ENCODE results near the gene GABRA5.
"Not testable (repeated sequence)": the region's sequence is repeated elsewhere in the genome, so short reads cannot be mapped to it uniquely, and the experiment has no call there.

Gene GABRA5

GRCh38 chr15:26879706-26880105 lies 12.8 kb downstream of the GABRA5 start:
- no peak for DNase-seq

- no peak for DNase-seq
These were observed 15.2 kb downstream of the GABRA5 start for GRCh38 chr15:26882112-26882511.

DNA sequence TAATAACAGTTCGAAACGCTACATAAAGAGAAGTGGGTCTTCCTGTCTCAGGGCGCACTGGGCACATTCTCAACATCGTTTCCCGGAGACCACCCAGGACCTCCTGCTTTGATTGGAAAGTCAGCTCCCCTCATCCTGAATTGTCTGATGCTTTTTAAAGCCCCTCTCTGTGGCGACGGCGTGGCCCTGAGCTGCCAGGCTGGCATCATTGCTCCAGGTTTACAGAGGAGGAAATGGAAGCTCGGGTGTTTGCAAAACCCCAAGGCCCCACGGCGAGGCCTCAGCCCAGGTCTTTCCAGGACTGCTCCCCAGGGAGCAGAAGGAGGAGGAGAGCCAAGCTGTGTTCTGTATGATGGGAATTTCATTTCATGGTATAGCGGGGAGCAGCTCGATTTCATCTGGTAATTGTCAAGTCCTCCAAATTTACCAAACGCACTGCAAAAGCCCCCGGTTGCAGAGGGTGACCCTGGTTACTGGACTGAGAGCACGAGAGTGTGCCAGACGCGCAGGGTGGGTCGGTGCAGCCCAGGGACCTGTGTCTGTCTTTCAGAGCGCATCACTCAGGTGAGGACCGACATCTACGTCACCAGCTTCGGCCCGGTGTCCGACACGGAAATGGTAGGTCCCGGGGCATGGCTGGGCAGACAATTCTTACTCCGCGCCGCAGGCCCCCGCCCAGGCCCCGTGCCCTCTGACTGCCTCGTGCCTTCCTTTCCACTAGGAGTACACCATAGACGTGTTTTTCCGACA lies 15.9 kb downstream of the GABRA5 start:
- DNase-seq: no peak

GRCh38 chr15:26883466-26883865 lies 16.6 kb downstream of the GABRA5 start:
- DNase-seq: no peak

DNA sequence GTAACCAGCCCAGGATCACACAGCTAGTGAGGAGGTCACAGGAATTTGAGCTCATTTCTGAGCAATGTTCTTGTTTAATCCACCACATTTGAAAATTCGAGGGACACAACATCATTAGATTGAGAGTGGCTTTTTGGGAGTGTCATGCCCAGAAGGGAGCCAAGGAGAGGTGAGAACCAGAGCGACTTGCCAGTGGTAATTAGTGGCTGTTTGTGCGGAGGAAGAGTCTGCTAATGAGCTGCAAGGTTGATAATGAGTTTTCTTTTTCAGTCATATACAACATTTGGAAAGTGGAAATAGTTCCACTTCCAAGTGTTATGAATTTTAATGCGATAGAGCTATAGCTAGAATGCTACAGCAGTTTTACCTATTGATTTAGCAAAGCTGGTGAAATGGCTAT lies 19.7 kb downstream of the GABRA5 start:
- no peak for DNase-seq

- DNase-seq: no peak
These were observed 21.2 kb downstream of the GABRA5 start for GRCh38 chr15:26887926-26888666.

GRCh38 chr15:26888761-26889160 lies 21.9 kb downstream of the GABRA5 start:
- DNase-seq: no peak

- no peak for DNase-seq
These were observed 22.5 kb downstream of the GABRA5 start for GRCh38 chr15:26889298-26889898.

GRCh38 chr15:26890451-26890850 lies 23.6 kb downstream of the GABRA5 start:
- DNase-seq: no peak

DNA sequence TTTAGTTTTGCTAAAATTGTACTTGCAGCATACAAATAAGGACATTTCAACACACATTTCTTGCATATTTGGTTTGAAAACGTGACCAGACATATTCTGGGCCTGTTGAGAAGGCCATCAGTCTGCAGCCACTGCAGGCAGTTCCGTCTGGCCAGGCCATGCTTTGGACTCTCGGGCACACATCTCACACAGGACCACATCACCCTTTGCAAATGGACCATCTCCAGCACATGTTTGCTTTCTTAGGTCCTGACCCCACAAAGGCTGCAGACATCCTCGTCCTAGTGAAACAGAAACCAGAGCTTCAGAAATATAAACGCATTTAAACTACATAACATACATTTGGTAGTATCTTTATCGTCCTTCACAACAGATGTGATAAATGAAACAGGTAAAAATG lies 24.1 kb downstream of the GABRA5 start:
- no peak for DNase-seq

DNA sequence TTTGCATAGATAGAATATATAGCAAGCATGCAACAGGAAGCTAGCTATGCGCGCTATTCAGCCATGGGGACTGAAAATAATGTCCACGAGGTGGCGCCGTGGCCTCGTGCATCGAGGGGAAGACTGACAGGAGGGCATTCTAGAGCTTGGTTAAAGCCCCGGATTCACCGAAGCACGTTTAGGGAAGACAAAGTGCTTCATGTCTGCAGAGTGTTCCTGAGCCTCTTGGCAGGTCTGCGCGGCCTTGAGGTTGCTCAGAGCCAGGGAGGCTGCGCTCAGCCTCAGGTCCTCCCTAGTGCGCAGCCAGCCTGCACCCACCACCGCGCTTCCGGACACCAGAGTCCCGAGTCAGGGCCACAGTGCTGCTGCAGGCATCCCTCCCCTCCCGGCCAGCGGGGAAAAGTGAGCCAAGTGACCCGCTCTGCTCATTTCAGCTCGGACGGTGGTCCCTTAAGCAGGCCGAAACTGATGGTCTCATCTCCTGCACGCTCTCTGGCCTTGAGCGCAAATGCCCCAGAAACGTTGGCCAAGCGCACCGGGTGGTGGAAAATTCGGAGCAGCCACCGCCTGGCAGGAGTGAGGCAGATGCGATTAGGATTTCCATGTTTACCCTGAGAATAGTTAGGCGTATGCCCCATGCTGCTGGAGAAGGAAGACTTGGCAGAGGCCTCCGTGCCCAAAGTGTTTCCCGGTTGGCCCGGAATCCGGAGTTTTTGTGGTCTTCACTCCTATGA lies 24.8 kb downstream of the GABRA5 start:
- no peak for DNase-seq

DNA sequence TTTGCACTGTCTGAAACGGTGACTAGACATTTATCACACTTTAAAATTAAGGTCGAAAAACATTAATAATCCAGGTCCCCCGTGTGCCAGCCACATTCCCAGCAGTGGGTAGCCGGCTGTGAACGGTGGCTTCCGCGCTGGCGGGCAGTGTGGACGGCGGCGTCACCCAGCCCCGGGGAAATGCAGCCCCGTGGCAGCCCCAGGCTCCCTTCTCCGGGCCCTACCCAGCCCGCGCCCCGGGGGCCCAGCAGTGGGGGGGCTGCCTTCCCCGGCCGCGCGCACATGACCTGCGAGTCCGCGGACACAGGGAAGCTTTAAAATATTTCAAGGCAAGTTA lies 25.3 kb downstream of the GABRA5 start:
- DNase-seq: no peak

- no peak for DNase-seq
These were observed 25.8 kb downstream of the GABRA5 start for GRCh38 chr15:26892678-26893077.

GRCh38 chr15:26893351-26894065 lies 26.6 kb downstream of the GABRA5 start:
- no peak for DNase-seq

GRCh38 chr15:26894181-26894580 lies 27.3 kb downstream of the GABRA5 start:
- DNase-seq: no peak

- DNase-seq: not testable (repeated sequence)
These were observed 28.5 kb downstream of the GABRA5 start for GRCh38 chr15:26895346-26895745.

DNA sequence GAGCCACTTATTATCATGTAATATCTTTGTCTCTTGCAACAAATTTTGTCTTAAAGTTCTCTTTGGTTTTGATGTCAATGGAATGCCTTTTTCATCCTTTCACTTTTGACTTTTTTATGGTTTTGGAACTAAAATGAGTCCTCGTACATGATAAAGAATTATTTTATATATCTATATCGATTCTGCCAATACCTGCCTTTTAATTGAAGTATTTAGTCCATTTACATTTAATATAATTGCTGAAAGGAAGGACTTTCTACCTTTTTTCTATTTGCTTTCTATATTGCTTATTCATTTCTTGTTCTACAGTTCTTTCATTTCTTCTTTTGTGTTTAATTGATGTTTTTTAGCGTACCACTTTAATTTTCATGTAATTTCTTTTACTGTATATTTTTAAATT lies 32.8 kb downstream of the GABRA5 start:
- DNase-seq: no peak

GRCh38 chr15:26901041-26901440 lies 34.2 kb downstream of the GABRA5 start:
- no peak for DNase-seq

DNA sequence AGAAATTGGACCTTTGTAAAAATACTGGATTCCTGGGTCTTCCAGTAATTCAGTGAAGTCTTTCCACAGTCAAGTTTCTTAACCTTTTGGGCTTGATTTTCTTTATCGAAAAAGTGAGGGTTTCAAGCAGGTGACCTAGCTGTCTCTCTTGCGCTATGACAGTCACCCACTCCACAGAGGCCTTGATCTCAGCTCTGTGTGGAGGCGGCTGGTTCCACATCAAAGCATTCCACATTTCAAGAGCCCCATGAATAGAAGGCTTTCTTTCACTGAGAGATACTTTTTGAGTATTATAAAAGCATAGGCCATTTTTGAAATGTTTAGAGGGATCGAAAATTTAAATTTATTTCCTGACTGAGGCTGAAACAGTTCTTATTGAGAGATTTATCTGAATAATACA lies 43.9 kb downstream of the GABRA5 start:
- DNase-seq: no peak

DNA sequence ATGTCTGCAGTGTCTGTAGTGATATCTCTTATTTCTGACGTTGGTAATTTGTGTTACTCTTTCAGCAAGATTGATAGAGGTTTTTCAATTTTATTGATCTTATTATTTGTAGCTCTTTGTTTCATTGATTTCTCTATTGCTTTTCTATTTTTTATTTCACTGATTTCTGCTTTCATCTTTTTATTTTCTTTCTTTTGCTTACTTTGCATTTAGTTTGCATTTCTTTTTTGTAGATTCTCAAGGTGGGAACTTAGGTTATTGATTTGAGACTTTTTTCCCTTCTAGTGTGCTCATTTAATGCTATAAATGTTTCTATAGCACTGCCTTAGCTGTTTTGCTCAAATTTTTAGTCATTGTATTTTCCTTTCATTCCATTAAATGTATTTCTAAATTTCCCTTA lies 54.6 kb downstream of the GABRA5 start:
- no peak for DNase-seq

- no peak for DNase-seq
These were observed 59.2 kb downstream of the GABRA5 start for GRCh38 chr15:26926081-26926480.

DNA sequence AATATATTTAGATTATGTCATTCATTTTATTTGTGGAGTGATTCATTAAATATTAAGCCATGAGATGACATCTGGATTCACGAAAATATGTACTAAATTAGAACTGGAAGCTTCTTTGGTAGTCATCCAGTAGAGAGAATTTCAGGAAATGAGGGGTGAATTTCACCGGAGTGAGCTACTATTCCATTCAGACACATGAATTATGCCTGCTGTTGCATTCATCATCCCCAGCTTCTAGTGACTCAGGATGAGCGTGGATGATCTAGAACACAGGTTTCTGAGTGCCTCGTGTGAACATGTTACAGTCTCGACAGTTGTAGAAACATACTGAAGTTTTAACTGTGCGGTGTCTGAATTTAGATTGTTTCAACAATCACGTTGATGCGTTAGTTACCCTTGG lies 61.2 kb downstream of the GABRA5 start:
- no peak for DNase-seq

DNA sequence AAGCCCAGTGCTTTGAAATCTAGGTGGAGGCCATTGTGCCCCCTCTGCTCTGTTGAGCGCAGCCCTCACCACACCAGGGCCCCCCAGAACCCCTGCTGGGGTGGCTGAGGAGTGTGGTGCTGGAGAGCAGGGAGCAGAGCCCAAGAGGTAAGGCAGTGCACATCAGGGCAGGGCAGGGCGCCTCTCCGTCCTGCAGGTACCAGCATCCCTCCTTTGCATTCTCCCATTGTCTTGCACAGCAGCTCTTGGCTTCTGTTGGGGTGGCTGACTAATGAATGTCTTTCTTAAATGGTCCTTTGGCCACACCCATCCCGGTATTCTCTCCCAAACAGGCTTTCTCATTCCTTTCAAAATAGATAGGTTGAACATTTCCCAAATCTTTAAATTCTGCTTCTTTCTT lies 62.7 kb downstream of the GABRA5 start:
- DNase-seq: no peak
